HepG2 (cell line): ENCODE measurements around the gene CD3G. TPM values are rescaled to one million over a fixed set of nuclear protein-coding genes. Genes with fewer than 3 reads are reported as not detected.

Experiments
- ARID4A ChIP-seq: sonication (generic); formaldehyde crosslinking; IDR thresholded peaks from 2 replicates; pipeline ENCODE4 v1.5.0; 2020; ENCODE audit warnings: mild to moderate bottlenecking, missing genetic modification reagents, borderline replicate concordance
- FOXK2 ChIP-seq: fragments of 450-650 bp; IDR thresholded peaks from 2 replicates; pipeline ENCODE4 v1.6.1; 2016
- HES4 ChIP-seq: sonication (generic); formaldehyde crosslinking; IDR thresholded peaks from 2 replicates; pipeline ENCODE4 v1.9.0; 2021; ENCODE audit warnings: mild to moderate bottlenecking, missing genetic modification reagents, borderline replicate concordance
- MNT ChIP-seq: fragments of 450-650 bp; IDR thresholded peaks from 2 replicates; pipeline ENCODE4 v1.6.1; 2016
- NCOA5 ChIP-seq: sonication (generic); formaldehyde crosslinking; IDR thresholded peaks from 2 replicates; pipeline ENCODE4 v1.4.0; 2020; ENCODE audit warnings: missing genetic modification reagents
- NFIC ChIP-seq: IDR thresholded peaks from 2 replicates; pipeline ENCODE4 v1.6.1; 2012; ENCODE audit warnings: mild to moderate bottlenecking, low read length, inconsistent platforms
- ZGPAT ChIP-seq: IDR thresholded peaks from 2 replicates; pipeline ENCODE4 v1.6.1; 2016; ENCODE audit warnings: mild to moderate bottlenecking
- ZNF143 ChIP-seq: sonication (generic); formaldehyde crosslinking; IDR thresholded peaks from 2 replicates; pipeline ENCODE4 v1.4.0; 2020; ENCODE audit warnings: missing genetic modification reagents
- ZNF18 ChIP-seq: sonication (generic); formaldehyde crosslinking; IDR thresholded peaks from 2 replicates; pipeline ENCODE4 v1.8.0; 2022; ENCODE audit warnings: mild to moderate bottlenecking, missing genetic modification reagents; ENCODE audit not compliant: insufficient replicate concordance
- ZNF280D ChIP-seq: sonication (generic); formaldehyde crosslinking; IDR thresholded peaks from 2 replicates; pipeline ENCODE4 v1.5.1; 2020; ENCODE audit warnings: mild to moderate bottlenecking, missing genetic modification reagents
- ZNF296 ChIP-seq: sonication (generic); formaldehyde crosslinking; conservative IDR thresholded peaks from 2 replicates; pipeline ENCODE4 v1.5.0; 2020; ENCODE audit warnings: mild to moderate bottlenecking, missing genetic modification reagents
- ZNF589 ChIP-seq: sonication (generic); formaldehyde crosslinking; conservative IDR thresholded peaks from 2 replicates; pipeline ENCODE4 v1.8.0; 2022; ENCODE audit warnings: mild to moderate bottlenecking, moderate library complexity, missing genetic modification reagents
- ZNF709 ChIP-seq: sonication (generic); formaldehyde crosslinking; IDR thresholded peaks from 2 replicates; pipeline ENCODE4 v1.5.0; 2020; ENCODE audit warnings: mild to moderate bottlenecking, missing genetic modification reagents
- ZNF766 ChIP-seq: sonication (generic); formaldehyde crosslinking; IDR thresholded peaks from 2 replicates; pipeline ENCODE4 v1.5.0; 2020; ENCODE audit warnings: missing genetic modification reagents, borderline replicate concordance
- ZNF773 ChIP-seq: sonication (generic); formaldehyde crosslinking; IDR thresholded peaks from 2 replicates; pipeline ENCODE4 v1.4.0; 2020; ENCODE audit warnings: missing genetic modification reagents, borderline replicate concordance
- ZSCAN12 ChIP-seq: sonication (generic); formaldehyde crosslinking; IDR thresholded peaks from 2 replicates; pipeline ENCODE4 v1.9.0; 2021; ENCODE audit warnings: mild to moderate bottlenecking, missing genetic modification reagents
- ZSCAN21 ChIP-seq: sonication (generic); formaldehyde crosslinking; IDR thresholded peaks from 2 replicates; pipeline ENCODE4 v1.8.0; 2022; ENCODE audit warnings: mild to moderate bottlenecking, missing genetic modification reagents, moderate library complexity, borderline replicate concordance
- polyA plus RNA-seq, 8 experiments: library from polyadenylated mRNA; depleted of rRNA in 3 of 8; stranded (reverse) in 7 of 8; unstranded in 1 of 8; fragments of >200 nt; fragmentation: Illumina TruSeq in 4 of 8; extraction: Trizol in 4 of 8; gene quantifications; 2 replicates each; pipeline versions ENCODE4 v1.2.1 to v1.2.3, GENCODE V29; 2011 to 2016; ENCODE audit warnings: low read depth in 4 of 8, missing spikeins in 1 of 8, mixed read lengths in 1 of 8; ENCODE audit not compliant: insufficient read depth in 1 of 8
- total RNA-seq, 5 experiments: library from RNA; depleted of rRNA; stranded (reverse); fragments of >200 nt; fragmentation: Illumina TruSeq; extraction: Trizol; gene quantifications; 2 replicates each; pipeline ENCODE4 v1.2.3, GENCODE V29; 2016; ENCODE audit warnings: low read depth in 1 of 5

CD3G gene
- total and polyA plus RNA-seq, 2 of the 13 experiments (the other 11 are each of a cell fraction or from before 2014, with no cell fraction given) = not detected

GRCh38 chr11:118359295-118359958 lies 15.3 kb downstream of the CD3G start, which contains the start of gene UBE4A (continued):
- TF ChIP-seq ARID4A (CRISPR knock-in tag) (peak; percentile 94; the same call in 1 of the 2 replicates), NCOA5 (CRISPR knock-in tag) (no peak), ZNF143 (peak; percentile 59), ZSCAN21 (CRISPR knock-in tag) (peak; percentile 24; the same call in 1 of the 2 replicates), ZNF589 (CRISPR knock-in tag) (no peak), FOXK2 (no peak), NFIC (no peak), HES4 (CRISPR knock-in tag) (0 out of 2 replicates have a peak, but pooled peaks have one; percentile 25), ZNF766 (CRISPR knock-in tag) (no peak), MNT (peak; percentile 57), ZNF280D (peak; percentile 83), ZNF773 (CRISPR knock-in tag) (no peak), ZGPAT (peak; percentile 77; the same call in 1 of the 2 replicates), ZSCAN12 (no peak), ZNF296 (CRISPR knock-in tag) (no peak), ZNF709 (no peak), ZNF18 (CRISPR knock-in tag) (no peak)
